Measurements from ENCODE around the gene LRRC37A3. TPM values are rescaled to one million over a fixed set of nuclear protein-coding genes. Genes with fewer than 3 reads are reported as not detected.
"Not testable (repeated sequence)": the region's sequence is repeated elsewhere in the genome, so short reads cannot be mapped to it uniquely, and the experiment has no call there.

The LRRC37A3 gene
- polyA plus RNA-seq, 3 donors from 2014 or later, result 0.58 to 2.3 (median 2.2) TPM

GRCh38 chr17:64917540-64917939 lies 1.7 kb downstream of the LRRC37A3 start:
- not testable (repeated sequence) for H3K36me3 Mint-ChIP-seq, H3K4me3 Mint-ChIP-seq, H3K27ac Mint-ChIP-seq

DNA sequence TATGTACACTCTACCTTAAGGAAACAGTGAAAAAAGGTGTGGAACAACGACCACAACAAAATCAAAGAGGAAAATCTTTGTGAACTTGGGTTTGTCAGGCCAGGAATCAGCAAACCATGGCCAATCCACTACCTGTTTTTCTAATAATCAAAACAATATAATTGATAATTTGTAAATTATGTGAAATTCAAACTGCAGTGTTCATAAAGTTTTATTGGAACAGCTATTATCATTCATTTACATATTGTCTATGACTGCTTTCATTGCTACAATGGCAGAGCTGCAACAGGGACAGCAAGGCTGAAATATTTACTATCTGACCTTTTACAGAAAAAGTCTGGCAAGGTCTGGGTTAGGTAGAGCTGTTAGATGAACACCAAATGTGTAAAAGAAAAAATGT lies 4.0 kb downstream of the LRRC37A3 start:
- not testable (repeated sequence) for DNase-seq; H3K36me3 Mint-ChIP-seq; H3K27me3 Mint-ChIP-seq (ENCODE audit: low read depth in 3 of 3); H3K4me3 Mint-ChIP-seq; H3K27ac Mint-ChIP-seq; H3K9me3 Mint-ChIP-seq
- H3K4me1 Mint-ChIP-seq, result peaks cover 3 to 11% of the 10 kb centered on the region in 2 donors

More at GRCh38 chr17:64917540-64917939, 1.7 kb downstream of the LRRC37A3 start:
- not testable (repeated sequence) for DNase-seq; H3K9me3 Mint-ChIP-seq; H3K27me3 Mint-ChIP-seq (ENCODE audit: low read depth in 3 of 3)
- peaks cover 3 to 11% of the 10 kb centered on the region in 2 donors for H3K4me1 Mint-ChIP-seq

DNA sequence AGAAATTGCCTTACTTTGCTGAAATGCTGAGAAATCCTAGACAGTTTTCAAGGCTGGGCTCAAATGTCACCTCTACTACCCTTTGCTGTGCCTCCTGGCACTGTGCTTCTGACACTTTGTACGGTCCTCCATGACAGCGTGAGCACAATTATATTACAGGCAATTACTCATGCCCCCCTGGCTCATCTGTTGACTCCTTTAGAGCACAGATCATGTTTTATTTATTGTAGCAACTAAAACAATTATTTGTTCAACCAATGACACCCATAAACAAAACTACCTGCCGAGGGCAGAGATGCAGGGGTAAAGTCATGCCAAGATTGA lies 9.1 kb downstream of the LRRC37A3 start:
- not testable (repeated sequence) for DNase-seq; H3K4me3 Mint-ChIP-seq; H3K9me3 Mint-ChIP-seq; H3K4me1 Mint-ChIP-seq; H3K36me3 Mint-ChIP-seq; H3K27ac Mint-ChIP-seq; H3K27me3 Mint-ChIP-seq (ENCODE audit: low read depth in 3 of 3)

GRCh38 chr17:64909511-64910190 lies 9.6 kb downstream of the LRRC37A3 start:
- peak overlapping the region in 2 of 6 donors; percentile 17 to 64 for H3K27ac Mint-ChIP-seq
- DNase-seq; H3K4me3 Mint-ChIP-seq; H3K27me3 Mint-ChIP-seq (ENCODE audit: low read depth in 3 of 3); H3K9me3 Mint-ChIP-seq; H3K36me3 Mint-ChIP-seq; H3K4me1 Mint-ChIP-seq: not testable (repeated sequence)

- H3K36me3 Mint-ChIP-seq; H3K27ac Mint-ChIP-seq; H3K4me1 Mint-ChIP-seq; H3K9me3 Mint-ChIP-seq; H3K27me3 Mint-ChIP-seq (ENCODE audit: low read depth in 3 of 3); H3K4me3 Mint-ChIP-seq; DNase-seq: not testable (repeated sequence)
Measured at GRCh38 chr17:64904069-64904468, 15.2 kb downstream of the LRRC37A3 start.

GRCh38 chr17:64897136-64897535 lies 22.1 kb downstream of the LRRC37A3 start:
- H3K27ac Mint-ChIP-seq; DNase-seq; H3K4me1 Mint-ChIP-seq; H3K4me3 Mint-ChIP-seq; H3K9me3 Mint-ChIP-seq; H3K27me3 Mint-ChIP-seq (ENCODE audit: low read depth in 3 of 3); H3K36me3 Mint-ChIP-seq: not testable (repeated sequence)

DNA sequence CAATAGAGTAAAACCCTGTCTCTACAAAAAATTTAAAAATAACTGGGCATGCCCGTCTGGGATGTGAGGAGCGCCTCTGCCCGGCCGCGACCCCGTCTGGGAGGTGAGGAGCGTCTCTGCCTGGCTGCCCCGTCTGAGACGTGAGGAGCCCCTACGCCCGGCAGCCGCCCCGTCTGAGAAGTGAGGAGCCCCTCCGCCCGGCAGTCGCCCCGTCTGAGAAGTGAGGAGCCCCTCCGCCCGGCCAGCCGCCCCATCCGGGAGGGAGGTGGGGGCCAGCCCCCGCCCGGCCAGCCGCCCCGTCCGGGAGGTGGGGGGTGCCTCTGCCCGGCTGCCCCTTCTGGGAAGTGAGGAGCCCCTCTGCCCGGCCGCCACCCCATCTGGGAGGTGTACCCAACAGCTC lies 45.1 kb downstream of the LRRC37A3 start:
- H3K36me3 Mint-ChIP-seq; H3K9me3 Mint-ChIP-seq; H3K4me1 Mint-ChIP-seq; H3K27ac Mint-ChIP-seq; H3K4me3 Mint-ChIP-seq; H3K27me3 Mint-ChIP-seq (ENCODE audit: low read depth in 3 of 3); DNase-seq: not testable (repeated sequence)

GRCh38 chr17:64847504-64848466 lies 71.5 kb downstream of the LRRC37A3 start:
- H3K4me3 Mint-ChIP-seq; H3K27ac Mint-ChIP-seq; H3K9me3 Mint-ChIP-seq; H3K4me1 Mint-ChIP-seq; H3K36me3 Mint-ChIP-seq; H3K27me3 Mint-ChIP-seq (ENCODE audit: low read depth in 3 of 3): not testable (repeated sequence)
- DNase-seq, result peak; percentile 56 to 62 (median 62)

GRCh38 chr17:64846892-64847291 lies 72.4 kb downstream of the LRRC37A3 start:
- not testable (repeated sequence) for H3K4me3 Mint-ChIP-seq; H3K27me3 Mint-ChIP-seq (ENCODE audit: low read depth in 3 of 3); H3K27ac Mint-ChIP-seq; H3K36me3 Mint-ChIP-seq; DNase-seq; H3K9me3 Mint-ChIP-seq; H3K4me1 Mint-ChIP-seq

- H3K27ac Mint-ChIP-seq; H3K4me1 Mint-ChIP-seq; H3K36me3 Mint-ChIP-seq; H3K27me3 Mint-ChIP-seq (ENCODE audit: low read depth in 3 of 3); H3K4me3 Mint-ChIP-seq; H3K9me3 Mint-ChIP-seq; DNase-seq: not testable (repeated sequence)
Measured at GRCh38 chr17:64843918-64844317, 75.4 kb downstream of the LRRC37A3 start.

- peak overlapping the region in 1 of 6 donors; percentile 59 for H3K27ac Mint-ChIP-seq
- not testable (repeated sequence) for H3K27me3 Mint-ChIP-seq (ENCODE audit: low read depth in 3 of 3); H3K36me3 Mint-ChIP-seq
Measured at GRCh38 chr17:64842900-64843299, 76.4 kb downstream of the LRRC37A3 start.

DNA sequence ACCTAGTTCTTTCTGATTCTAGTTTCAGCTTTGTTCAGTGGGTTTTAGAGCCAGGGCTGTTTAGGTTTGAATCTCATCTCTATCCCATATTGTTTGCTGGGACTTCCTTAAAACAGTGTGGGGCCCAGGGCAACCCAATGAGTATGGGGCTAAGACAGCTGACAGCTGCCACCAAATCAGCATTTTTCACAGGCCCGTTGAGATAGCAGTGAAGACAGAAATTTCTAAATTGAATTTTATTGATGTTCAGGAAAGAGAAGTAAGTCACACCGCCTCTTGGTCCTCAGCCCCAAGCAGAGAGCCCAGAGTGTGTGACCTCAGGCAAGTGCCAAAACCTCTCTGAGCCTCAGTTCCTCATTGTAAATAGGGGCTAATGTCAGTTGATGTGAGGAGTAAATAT lies 78.3 kb downstream of the LRRC37A3 start:
- H3K27me3 Mint-ChIP-seq (ENCODE audit: low read depth in 3 of 3); H3K27ac Mint-ChIP-seq; H3K36me3 Mint-ChIP-seq; H3K4me3 Mint-ChIP-seq; H3K4me1 Mint-ChIP-seq; H3K9me3 Mint-ChIP-seq; DNase-seq: not testable (repeated sequence)

More at GRCh38 chr17:64842900-64843299, 76.4 kb downstream of the LRRC37A3 start:
- H3K9me3 Mint-ChIP-seq, H3K4me1 Mint-ChIP-seq, H3K4me3 Mint-ChIP-seq, DNase-seq: not testable (repeated sequence)

- peak overlapping the region in 1 of 6 donors; percentile 49 for H3K27ac Mint-ChIP-seq
- H3K27me3 Mint-ChIP-seq (ENCODE audit: low read depth in 3 of 3); H3K4me3 Mint-ChIP-seq; DNase-seq; H3K36me3 Mint-ChIP-seq; H3K9me3 Mint-ChIP-seq: not testable (repeated sequence)
- peaks cover 21 to 28% of the 10 kb centered on the region in 2 donors for H3K4me1 Mint-ChIP-seq
Measured at GRCh38 chr17:64838513-64838912, 80.8 kb downstream of the LRRC37A3 start.

- Mint-ChIP-seq H3K27ac (peak overlapping the region; percentile 94 to 97 (median 96)), H3K4me1 (peaks cover 21 to 28% of the 10 kb centered on the region in 2 donors), H3K4me3 (peak overlapping the region; percentile 89 to 98 (median 93))
- H3K27me3 Mint-ChIP-seq (ENCODE audit: low read depth in 3 of 3); H3K9me3 Mint-ChIP-seq; H3K36me3 Mint-ChIP-seq: not testable (repeated sequence)
- peak; percentile 89 to 91 (median 90) for DNase-seq
Measured at GRCh38 chr17:64837018-64837761, 82.1 kb downstream of the LRRC37A3 start.
